Dedifferentiated amniotic fluid mesenchymal stem cell (primary cell): ENCODE data around the gene WDR90.

ENCODE experiments used
- DNase-seq: peaks from one replicate; pipeline ENCODE4 v3.0.0-alpha.2; 2016; ENCODE audit errors: extremely low spot score

WDR90 gene

GRCh38 chr16:676565-676902 lies 27.4 kb downstream of the WDR90 start:
- no peak for DNase-seq

GRCh38 chr16:676913-677312 lies 27.7 kb downstream of the WDR90 start:
- DNase-seq, result no peak

GRCh38 chr16:677316-678190 lies 28.4 kb downstream of the WDR90 start:
- no peak for DNase-seq

GRCh38 chr16:678209-678857 lies 29.2 kb downstream of the WDR90 start:
- no peak for DNase-seq

- DNase-seq, result peak; percentile 28
These were observed 30.0 kb downstream of the WDR90 start for GRCh38 chr16:678858-679813.

- DNase-seq, result peak; percentile 75
These were observed 30.9 kb downstream of the WDR90 start, which contains the start of gene STUB1 for GRCh38 chr16:679814-680624. Gene STUB1, plus strand, starts transcription at chr16:680410. Its CDS starts 116 bp downstream, at chr16:680526.

DNA sequence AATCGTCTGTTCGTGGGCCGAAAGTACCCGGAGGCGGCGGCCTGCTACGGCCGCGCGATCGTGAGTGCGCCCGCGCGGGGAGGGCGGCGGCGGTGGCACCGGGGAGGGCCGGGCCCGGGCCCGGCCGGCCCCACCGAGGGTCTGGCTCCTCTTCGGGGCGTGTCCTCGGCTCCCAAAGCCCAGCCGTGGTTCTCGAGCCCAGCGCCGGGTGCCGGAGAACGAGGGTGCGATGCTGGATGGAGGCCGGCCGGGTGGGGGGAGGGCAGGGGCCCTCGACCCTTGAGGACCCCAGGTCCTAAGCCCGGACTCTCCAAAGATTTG lies 31.4 kb downstream of the WDR90 start:
- no peak for DNase-seq

DNA sequence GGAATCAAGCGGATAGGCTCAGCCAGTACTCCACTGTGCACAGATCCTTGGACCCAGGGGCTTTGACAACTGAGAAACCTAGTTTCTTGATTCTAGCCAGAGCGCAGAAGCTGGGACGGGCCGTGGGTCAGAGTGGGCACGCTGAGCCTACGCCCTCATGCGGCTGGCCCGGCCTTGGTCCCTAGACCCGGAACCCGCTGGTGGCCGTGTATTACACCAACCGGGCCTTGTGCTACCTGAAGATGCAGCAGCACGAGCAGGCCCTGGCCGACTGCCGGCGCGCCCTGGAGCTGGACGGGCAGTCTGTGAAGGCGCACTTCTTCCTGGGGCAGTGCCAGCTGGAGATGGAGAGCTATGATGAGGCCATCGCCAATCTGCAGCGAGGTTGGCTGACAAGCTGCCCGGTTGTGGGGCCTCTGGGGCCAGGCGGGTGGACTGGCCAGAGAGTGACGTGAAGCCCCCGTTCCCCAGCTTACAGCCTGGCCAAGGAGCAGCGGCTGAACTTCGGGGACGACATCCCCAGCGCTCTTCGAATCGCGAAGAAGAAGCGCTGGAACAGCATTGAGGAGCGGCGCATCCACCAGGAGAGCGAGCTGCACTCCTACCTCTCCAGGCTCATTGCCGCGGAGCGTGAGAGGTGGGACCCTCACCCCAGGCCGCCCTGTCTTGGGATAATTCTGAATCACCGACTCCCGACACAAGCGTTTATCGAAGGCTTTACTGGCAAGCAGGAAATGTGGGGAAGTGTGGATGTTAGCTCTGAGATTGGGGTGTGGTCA lies 32.0 kb downstream of the WDR90 start:
- no peak for DNase-seq

GRCh38 chr16:681746-682427 lies 32.7 kb downstream of the WDR90 start:
- no peak for DNase-seq

DNA sequence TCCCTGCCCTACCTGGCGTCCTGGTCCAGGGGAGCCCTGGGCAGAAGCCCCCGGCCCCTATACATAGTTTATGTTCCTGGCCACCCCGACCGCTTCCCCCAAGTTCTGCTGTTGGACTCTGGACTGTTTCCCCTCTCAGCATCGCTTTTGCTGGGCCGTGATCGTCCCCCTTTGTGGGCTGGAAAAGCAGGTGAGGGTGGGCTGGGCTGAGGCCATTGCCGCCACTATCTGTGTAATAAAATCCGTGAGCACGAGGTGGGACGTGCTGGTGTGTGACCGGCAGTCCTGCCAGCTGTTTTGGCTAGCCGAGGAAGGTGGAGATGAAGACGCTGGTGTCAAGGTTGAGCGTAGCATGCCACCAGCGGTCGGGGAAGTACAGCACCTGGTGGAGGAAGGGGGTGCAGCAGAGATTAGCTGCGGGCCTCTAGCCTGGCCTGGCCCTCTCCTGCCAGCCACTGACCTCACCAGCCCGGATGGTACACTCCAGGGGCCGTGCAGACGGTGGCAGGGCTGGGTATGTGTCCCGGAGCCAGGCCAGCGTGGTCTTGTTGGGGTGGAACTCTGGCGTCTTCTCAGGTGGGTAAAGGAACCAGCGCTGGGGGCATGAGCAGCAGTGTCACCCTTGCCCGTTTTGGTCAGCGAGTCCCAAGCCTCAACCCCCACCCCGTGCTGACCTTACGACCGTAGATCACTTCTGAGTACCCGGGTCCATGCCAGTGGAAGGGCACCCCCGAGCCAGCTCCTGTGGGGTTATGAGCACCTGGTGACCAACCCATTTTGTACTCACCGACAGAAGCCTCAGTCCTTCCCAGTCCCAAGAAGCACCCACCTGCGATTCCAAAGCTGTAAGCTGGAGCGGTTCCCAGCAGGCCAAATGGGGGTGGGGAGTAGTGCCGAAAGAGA lies 33.6 kb downstream of the WDR90 start:
- DNase-seq, result no peak

DNA sequence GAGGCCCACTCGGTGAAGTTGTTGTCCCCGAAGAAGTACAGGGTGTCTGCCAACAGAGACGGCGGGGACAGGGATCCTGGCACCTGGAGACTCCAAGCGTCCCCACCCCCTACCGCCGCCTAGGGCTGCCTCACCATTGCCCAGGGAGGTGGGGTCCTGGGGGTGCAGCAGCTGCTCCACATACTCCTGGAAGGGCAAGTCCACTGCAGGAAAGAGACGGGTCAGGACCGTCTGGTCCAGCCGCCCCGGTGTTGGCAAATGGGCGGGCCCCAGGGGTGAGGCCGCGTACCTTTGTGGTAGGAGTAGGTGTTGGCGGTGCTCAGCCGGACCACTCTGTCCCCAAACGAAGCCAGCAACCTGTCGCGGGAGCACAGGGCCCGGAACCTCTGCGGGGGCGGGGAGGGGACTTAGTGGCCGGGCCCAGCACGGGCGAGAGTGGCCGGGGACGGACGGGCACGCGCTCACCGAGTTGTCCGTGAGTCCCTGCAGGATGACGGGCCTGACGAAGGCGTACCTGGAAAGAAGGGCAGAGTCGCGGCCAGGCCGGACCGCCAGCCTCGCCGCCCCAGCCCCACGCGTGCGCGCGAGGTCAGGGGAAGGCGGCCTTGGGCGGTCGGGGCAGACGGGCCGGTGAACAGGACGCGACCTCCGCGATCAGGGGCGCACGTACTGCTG lies 34.4 kb downstream of the WDR90 start:
- no peak for DNase-seq

GRCh38 chr16:684071-684794 lies 35.1 kb downstream of the WDR90 start, which contains the start of gene JMJD8:
Gene JMJD8, minus strand, starts transcription at chr16:684334. Its CDS starts 15 bp downstream, at chr16:684319.
- peak; percentile 92 for DNase-seq

DNA sequence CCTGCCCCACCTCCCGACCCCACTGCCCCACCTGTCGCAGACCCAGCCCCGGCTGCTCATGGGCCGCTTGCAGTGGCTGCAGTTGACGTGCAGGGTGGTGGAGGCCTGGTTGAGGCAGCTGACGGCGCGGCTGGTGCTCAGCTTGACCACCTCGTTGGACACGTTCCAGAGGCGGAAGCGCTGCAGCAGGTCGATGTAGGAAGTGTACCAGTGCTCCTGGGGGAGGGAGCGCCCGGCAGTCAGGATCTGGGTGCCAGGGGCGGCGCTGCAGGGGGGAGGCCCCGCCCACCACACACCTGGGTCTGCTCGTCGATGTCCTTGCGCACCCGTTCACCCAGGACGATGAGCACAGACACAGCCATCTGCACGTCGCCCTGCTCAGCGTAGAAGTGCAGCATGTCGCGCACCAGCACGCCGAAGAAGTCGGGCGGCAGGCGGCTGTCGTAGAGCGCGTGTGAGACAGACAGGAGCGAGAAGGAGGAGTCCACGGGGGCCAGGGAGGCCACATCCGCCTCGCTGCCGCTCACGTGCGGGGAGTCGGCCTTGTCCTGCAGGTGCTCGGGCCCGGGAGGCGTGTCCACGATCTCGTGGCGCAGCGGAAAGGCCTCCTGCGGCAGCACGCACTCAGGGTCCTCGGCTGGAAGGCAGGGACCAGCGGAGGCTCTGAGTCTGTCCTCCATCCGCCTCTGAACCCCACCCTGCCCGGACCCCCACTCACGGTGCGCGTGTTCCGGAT lies 36.0 kb downstream of the WDR90 start:
- DNase-seq, result no peak

DNA sequence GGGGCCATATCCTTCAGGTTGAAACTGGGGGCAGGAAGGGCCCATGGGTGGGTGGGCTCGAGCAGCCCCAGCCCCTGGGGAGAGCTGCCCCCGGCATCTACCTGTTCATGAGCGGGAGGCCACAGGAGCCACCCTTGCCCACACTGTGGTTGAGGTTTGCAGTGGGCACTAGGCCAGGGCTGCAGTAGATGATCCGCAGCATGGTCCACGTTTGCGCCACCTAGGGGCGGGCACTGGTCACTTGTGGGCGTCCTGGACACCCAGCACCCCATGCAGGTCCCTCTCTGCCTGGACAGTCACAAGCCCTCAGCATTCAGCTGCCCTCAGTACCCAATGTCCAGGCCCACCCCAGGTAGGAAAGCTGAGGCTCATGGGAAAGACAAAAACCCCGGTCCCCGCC lies 36.8 kb downstream of the WDR90 start:
- DNase-seq, result no peak

- no peak for DNase-seq
These were observed 37.5 kb downstream of the WDR90 start for GRCh38 chr16:686459-687260.

DNA sequence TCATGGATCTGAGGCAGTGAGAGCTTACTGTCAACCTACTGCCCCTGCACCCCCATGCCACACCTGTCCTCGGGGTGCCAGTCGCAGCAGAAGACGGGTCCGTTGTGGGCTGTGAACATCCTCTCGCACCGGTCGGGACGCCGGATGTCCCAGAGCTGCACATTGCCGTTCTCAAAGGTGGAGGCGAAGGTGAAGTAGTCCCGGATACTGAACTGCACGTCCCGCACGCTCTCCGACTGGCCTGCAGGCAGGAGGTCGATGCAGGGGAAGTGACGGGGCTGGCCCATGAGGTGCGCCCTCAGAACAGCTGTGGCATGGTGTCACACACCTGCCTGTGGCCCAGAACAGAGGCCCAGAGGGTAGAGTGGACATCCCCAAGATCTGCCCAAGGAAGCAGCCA lies 38.3 kb downstream of the WDR90 start:
- DNase-seq, result no peak
